ENCODE data around the gene ADCY1. TPM values are rescaled to one million over a fixed set of nuclear protein-coding genes. Genes with fewer than 3 reads are reported as not detected.

Gene ADCY1
- total and polyA plus RNA-seq, 2 donors (not counting 1 experiment from before 2014, with no cell fraction given) = 0.23 to 2.5 TPM

- H3K4me3 ChIP-seq (replicated peaks in 1 of 4; ENCODE audit: control extremely low read depth in 1 of 4, insufficient read depth in 1 of 4, low read depth in 3 of 4, low read length in 4 of 4) = no peak overlapping the region
- H2AFZ ChIP-seq (ENCODE audit: low read length) = no peak overlapping the region
- no peaks in the 10 kb centered on the region for H3K9me3 ChIP-seq (ENCODE audit: control insufficient read depth, insufficient read depth, low read depth, low read length)
- H3K79me2 ChIP-seq (ENCODE audit: control insufficient read depth, insufficient read depth, low read length) = no peaks in the 10 kb centered on the region
- no peak overlapping the region for H3K9ac ChIP-seq (ENCODE audit: insufficient read depth, low read length)
- DNase-seq (ENCODE audit: low read depth in 2 of 2) = no peak
- no peak for TF ChIP-seq EZH2 (IDR thresholded peaks at IDR 0.05; ENCODE audit: low read length, missing control alignments)
- no peaks in the 10 kb centered on the region for H4K20me1 ChIP-seq (ENCODE audit: control insufficient read depth, extremely low read depth, insufficient read depth, low read length)
- no peak overlapping the region for H3K4me2 ChIP-seq (ENCODE audit: extremely low read depth, insufficient read depth, low read length)
- no peak overlapping the region for H3K27ac ChIP-seq (ENCODE audit: insufficient read depth, low read length)
- H3K27me3 ChIP-seq (ENCODE audit: control insufficient read depth, insufficient read depth, low read length) = no peaks in the 10 kb centered on the region
- H3K4me1 ChIP-seq (ENCODE audit: control insufficient read depth, extremely low read depth, insufficient read depth, low read length) = no peaks in the 10 kb centered on the region
- no peaks in the 10 kb centered on the region for H3K36me3 ChIP-seq (ENCODE audit: control insufficient read depth, insufficient read depth, low read length)
Measured at GRCh38 chr7:45597286-45597984, 23.3 kb downstream of the ADCY1 start.

DNA sequence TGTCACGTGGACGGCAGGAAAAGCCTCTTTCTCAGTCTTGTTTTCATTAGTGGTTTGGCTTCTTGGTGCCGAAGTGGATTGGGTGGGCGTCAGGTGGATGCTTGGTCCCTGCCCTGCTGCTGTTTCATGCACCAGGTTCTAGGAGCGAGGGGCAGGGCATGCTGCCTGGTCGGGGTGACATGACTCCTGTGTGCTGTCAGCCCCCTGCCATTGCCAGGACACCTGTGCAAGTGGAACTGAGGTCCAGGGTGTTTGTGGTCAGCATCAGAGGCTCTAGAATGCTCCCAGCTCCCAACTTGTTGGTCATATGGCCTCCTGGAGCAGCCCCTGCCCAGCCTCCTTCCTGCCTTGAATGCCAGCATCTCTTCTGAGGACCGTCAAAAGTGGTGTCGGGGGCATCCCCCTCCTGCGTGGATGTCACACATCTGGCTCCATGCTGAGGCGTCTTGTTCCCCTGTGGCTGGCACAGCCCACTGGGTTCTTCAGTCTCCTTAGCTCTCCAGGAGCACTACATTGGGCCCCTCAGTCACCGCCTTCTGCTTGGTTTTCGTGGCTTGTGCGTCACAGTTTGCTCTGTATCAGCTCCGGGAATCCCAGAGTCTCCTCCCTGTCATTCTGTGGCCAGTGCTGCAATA, 24.8 kb downstream of the ADCY1 start:
- no peak for DNase-seq (ENCODE audit: low read depth in 2 of 2)
- H2AFZ ChIP-seq (ENCODE audit: low read length) = no peak overlapping the region
- no peak overlapping the region for H3K27ac ChIP-seq (ENCODE audit: insufficient read depth, low read length)
- no peaks in the 10 kb centered on the region for H3K4me1 ChIP-seq (ENCODE audit: control insufficient read depth, extremely low read depth, insufficient read depth, low read length)
- no peaks in the 10 kb centered on the region for H3K27me3 ChIP-seq (ENCODE audit: control insufficient read depth, insufficient read depth, low read length)
- no peak overlapping the region for H3K4me3 ChIP-seq (replicated peaks in 1 of 4; ENCODE audit: control extremely low read depth in 1 of 4, insufficient read depth in 1 of 4, low read depth in 3 of 4, low read length in 4 of 4)
- H3K79me2 ChIP-seq (ENCODE audit: control insufficient read depth, insufficient read depth, low read length) = no peaks in the 10 kb centered on the region
- H3K9me3 ChIP-seq (ENCODE audit: control insufficient read depth, insufficient read depth, low read depth, low read length) = no peaks in the 10 kb centered on the region
- H3K9ac ChIP-seq (ENCODE audit: insufficient read depth, low read length) = no peak overlapping the region
- H3K4me2 ChIP-seq (ENCODE audit: extremely low read depth, insufficient read depth, low read length) = no peak overlapping the region
- TF ChIP-seq CTCF (conservative IDR thresholded peaks at IDR 0.05 in 1 of 2, IDR thresholded peaks at IDR 0.05 in 1 of 2; ENCODE audit: low read depth in 1 of 2, low read length in 2 of 2) (no peak), EZH2 (IDR thresholded peaks at IDR 0.05; ENCODE audit: low read length, missing control alignments) (no peak)
- no peaks in the 10 kb centered on the region for H3K36me3 ChIP-seq (ENCODE audit: control insufficient read depth, insufficient read depth, low read length)
- H4K20me1 ChIP-seq (ENCODE audit: control insufficient read depth, extremely low read depth, insufficient read depth, low read length) = no peaks in the 10 kb centered on the region

DNA sequence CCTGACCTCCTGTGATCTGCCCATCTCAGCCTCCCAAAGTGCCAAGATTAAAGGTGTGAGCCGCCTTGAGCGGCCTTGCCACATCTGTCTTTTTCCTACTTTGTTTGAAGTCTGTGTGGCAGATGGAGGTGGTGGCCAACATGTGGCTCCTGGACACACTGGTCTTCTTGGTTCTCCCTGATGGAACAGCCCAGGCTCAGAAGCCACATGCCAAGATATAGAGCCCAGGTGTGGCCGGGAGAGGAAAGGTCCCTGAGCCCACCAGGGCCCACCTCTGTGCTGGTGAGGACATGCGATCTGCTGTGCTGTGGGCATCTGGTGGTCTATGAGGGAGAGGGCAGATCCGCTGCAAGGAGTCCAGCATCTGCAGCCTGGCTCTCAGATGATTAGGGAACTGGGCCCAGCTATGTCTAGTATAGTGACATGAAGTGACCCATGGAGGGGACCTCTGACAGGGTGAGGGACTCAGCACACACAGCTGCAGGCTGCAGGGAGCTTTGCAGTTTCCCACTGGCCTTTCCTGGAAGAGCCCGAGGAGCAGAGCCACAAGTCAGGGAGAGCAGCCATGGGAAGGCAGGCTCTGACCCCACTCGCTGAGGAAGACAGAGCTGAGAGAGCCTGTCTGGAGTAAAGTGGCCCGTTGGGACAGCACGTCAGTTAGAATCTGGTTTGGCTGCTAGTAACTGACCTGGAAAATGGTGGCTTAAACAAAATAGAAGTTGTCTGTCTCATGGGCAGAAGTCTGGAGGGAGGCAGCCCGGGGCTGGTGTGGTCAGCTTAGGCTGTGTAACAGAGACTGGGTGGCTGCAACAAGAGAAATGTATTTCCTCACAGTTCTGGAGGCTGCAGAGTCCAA, 25.9 kb downstream of the ADCY1 start:
- Histone ChIP-seq H3K79me2 (ENCODE audit: control insufficient read depth, insufficient read depth, low read length) (no peaks in the 10 kb centered on the region), H3K36me3 (ENCODE audit: control insufficient read depth, insufficient read depth, low read length) (no peaks in the 10 kb centered on the region), H2AFZ (ENCODE audit: low read length) (no peak overlapping the region), H3K9me3 (ENCODE audit: control insufficient read depth, insufficient read depth, low read depth, low read length) (no peaks in the 10 kb centered on the region), H3K9ac (ENCODE audit: insufficient read depth, low read length) (no peak overlapping the region), H3K27ac (ENCODE audit: insufficient read depth, low read length) (no peak overlapping the region), H3K4me2 (ENCODE audit: extremely low read depth, insufficient read depth, low read length) (no peak overlapping the region), H3K4me3 (replicated peaks in 1 of 4; ENCODE audit: control extremely low read depth in 1 of 4, insufficient read depth in 1 of 4, low read depth in 3 of 4, low read length in 4 of 4) (no peak overlapping the region), H4K20me1 (ENCODE audit: control insufficient read depth, extremely low read depth, insufficient read depth, low read length) (no peaks in the 10 kb centered on the region), H3K27me3 (ENCODE audit: control insufficient read depth, insufficient read depth, low read length) (no peaks in the 10 kb centered on the region), H3K4me1 (ENCODE audit: control insufficient read depth, extremely low read depth, insufficient read depth, low read length) (no peaks in the 10 kb centered on the region)
- no peak for DNase-seq (ENCODE audit: low read depth in 2 of 2)
- TF ChIP-seq CTCF (conservative IDR thresholded peaks at IDR 0.05 in 1 of 2, IDR thresholded peaks at IDR 0.05 in 1 of 2; ENCODE audit: low read depth in 1 of 2, low read length in 2 of 2) (no peak), EZH2 (IDR thresholded peaks at IDR 0.05; ENCODE audit: low read length, missing control alignments) (no peak)
